ENCODE results near the gene THAP10.

GRCh38 chr15:70876011-70876410, 16.2 kb downstream of the THAP10 start:
- TF ChIP-seq, protein P1, sequence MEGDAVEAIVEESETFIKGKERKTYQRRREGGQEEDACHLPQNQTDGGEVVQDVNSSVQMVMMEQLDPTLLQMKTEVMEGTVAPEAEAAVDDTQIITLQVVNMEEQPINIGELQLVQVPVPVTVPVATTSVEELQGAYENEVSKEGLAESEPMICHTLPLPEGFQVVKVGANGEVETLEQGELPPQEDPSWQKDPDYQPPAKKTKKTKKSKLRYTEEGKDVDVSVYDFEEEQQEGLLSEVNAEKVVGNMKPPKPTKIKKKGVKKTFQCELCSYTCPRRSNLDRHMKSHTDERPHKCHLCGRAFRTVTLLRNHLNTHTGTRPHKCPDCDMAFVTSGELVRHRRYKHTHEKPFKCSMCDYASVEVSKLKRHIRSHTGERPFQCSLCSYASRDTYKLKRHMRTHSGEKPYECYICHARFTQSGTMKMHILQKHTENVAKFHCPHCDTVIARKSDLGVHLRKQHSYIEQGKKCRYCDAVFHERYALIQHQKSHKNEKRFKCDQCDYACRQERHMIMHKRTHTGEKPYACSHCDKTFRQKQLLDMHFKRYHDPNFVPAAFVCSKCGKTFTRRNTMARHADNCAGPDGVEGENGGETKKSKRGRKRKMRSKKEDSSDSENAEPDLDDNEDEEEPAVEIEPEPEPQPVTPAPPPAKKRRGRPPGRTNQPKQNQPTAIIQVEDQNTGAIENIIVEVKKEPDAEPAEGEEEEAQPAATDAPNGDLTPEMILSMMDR (IDR thresholded peaks at IDR 0.05), result no peak
- TF ChIP-seq POLR2AphosphoS5 (IDR thresholded peaks at IDR 0.05) (no peak), POLR2A (IDR thresholded peaks at IDR 0.05) (no peak), EP300 (IDR thresholded peaks at IDR 0.05) (no peak)
